Measurements from ENCODE around the gene GBA3. TPM values are rescaled to one million over a fixed set of nuclear protein-coding genes. Genes with fewer than 3 reads are reported as not detected.

GBA3 gene
- total RNA-seq, 4 donors from 2014 or later: 0.47 to 0.56 TPM; not detected in 2

DNA sequence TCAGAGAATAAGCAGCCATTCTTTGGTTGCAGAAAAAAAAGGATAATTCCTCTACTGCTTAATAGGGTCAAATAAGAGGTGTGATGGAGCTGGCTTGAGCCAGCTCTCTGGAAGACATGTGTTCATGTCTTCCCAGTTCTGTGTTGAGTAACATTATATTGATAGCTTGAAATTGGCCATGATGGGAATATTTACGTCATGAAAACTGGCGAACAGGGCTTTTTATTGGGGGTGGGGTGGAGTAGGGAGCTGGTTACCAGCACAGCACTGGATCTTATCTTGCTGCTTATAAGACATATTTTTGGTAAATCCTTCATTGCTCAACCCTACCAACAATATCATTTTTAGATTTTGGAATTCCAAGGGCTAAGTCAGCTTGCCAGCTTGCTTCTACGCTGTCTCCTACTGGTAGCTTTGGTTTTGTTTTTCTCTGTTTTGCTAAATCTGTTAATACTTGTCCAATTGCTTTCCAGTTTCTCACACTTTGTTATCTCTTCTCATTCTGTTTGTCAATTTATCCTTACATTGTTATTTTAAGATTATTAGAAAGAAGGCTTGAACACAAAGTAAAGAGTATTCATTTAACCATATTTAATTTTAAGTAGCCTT lies 25.3 kb upstream of the GBA3 start:
- DNase-seq (ENCODE audit: low spot score): no peak
- peak; percentile 86 for ATAC-seq (ENCODE audit: low FRiP score)
- TF ChIP-seq, protein P1, sequence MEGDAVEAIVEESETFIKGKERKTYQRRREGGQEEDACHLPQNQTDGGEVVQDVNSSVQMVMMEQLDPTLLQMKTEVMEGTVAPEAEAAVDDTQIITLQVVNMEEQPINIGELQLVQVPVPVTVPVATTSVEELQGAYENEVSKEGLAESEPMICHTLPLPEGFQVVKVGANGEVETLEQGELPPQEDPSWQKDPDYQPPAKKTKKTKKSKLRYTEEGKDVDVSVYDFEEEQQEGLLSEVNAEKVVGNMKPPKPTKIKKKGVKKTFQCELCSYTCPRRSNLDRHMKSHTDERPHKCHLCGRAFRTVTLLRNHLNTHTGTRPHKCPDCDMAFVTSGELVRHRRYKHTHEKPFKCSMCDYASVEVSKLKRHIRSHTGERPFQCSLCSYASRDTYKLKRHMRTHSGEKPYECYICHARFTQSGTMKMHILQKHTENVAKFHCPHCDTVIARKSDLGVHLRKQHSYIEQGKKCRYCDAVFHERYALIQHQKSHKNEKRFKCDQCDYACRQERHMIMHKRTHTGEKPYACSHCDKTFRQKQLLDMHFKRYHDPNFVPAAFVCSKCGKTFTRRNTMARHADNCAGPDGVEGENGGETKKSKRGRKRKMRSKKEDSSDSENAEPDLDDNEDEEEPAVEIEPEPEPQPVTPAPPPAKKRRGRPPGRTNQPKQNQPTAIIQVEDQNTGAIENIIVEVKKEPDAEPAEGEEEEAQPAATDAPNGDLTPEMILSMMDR (IDR thresholded peaks at IDR 0.05): no peak

DNA sequence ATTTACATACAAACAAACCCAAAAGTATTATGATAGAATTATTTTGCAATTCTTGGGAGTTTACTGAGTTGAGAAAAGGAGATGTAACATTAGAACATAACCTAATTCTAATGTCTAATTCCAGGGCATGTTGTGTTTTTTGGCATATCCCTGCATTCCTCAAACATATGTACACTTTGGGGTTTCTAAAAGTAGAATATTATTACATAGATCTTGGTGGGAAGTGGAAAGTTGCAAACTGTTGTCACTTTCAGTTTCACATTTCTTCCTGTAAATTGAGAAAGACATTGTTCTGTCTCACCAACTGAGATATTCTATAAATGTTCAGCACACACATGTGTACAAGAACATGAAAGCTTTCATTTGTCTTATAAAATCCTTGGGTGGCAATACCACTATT lies 24.4 kb upstream of the GBA3 start:
- ATAC-seq (ENCODE audit: low FRiP score): peak; percentile 56
- TF ChIP-seq, protein P1 (IDR thresholded peaks at IDR 0.05): no peak
- DNase-seq (ENCODE audit: low spot score): no peak

DNA sequence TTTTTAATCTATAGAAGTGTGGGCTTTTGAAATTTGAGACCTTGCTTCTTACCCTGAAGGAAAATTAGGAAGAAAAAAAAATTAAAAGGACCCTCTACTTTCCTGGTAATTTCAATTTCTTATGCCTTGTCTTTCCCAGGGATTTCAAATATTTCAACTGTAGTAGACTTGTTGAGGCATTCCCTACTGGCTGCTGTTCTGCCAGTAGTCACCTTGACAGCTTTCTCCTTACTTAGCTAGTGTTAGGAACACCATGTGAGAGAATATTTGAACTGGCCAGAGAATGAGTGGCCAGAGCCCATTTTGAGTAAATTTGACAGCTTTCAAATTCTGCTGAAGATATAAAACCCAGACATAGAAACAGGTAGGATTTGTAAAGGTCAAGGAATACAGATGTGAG lies 24.0 kb upstream of the GBA3 start:
- no peak for DNase-seq (ENCODE audit: low spot score)
- no peak for ATAC-seq (ENCODE audit: low FRiP score)
- TF ChIP-seq, protein P1 (IDR thresholded peaks at IDR 0.05): no peak

DNA sequence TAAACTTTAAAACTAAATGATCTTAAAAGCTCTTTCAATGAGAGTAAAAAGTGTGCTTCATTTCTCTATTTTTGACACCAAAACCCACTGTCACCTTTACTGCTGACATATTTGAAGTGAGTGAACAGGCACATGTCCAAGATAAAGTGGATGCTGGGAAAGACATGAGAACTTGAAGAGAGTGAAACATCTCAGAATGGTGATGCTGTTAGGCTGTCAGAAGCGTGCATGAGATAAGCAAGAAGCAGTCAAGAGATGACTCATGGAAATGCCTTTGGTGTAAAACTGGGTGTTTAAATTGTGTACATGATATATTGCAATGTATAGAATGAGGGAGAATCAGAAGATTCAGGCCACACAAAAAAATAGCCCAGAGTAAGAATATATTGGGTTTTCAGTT lies 21.8 kb upstream of the GBA3 start:
- ATAC-seq (ENCODE audit: low FRiP score) (peak; percentile 40), DNase-seq (ENCODE audit: low spot score) (no peak)
- TF ChIP-seq, protein P1 (IDR thresholded peaks at IDR 0.05): no peak

DNA sequence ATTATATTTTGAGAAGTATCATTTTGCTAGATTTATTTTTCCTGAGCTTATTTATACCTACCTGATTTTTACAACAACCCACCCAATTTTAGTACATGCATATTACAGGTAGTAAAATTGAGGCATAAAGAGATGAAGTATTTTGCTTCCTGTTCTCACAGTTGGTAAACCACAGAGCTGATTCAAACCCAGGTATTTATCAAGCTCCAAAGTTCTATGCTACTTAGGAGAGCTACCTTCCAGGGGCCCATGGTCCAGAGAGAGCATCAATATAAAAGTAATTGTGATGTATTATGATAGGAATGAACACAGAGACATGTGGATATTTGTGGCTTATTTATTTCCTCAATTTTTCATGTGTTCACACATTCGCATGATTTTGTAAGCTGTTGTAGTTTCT lies 20.2 kb upstream of the GBA3 start:
- DNase-seq (ENCODE audit: low spot score) (no peak), ATAC-seq (ENCODE audit: low FRiP score) (no peak)
- TF ChIP-seq, protein P1 (IDR thresholded peaks at IDR 0.05): no peak

DNA sequence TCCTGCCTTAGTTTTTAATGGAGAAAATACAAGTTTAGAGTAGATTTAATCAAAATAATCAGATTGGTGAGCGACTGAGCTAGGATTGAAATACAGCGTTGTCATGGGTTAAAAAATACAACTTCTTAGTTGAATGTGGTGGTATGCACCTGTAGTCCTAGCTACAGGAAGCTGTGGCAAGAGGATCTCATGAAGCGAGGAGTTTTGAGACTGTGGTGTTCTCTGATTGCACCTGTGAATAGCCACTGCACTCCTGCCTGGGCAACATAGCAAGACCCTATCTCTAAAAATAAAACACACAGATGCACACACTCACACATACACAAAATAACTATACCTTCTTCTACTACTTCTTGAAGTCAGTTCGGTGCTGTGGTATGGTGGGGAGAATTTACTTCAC lies 19.8 kb upstream of the GBA3 start:
- ATAC-seq (ENCODE audit: low FRiP score) (no peak), DNase-seq (ENCODE audit: low spot score) (no peak)
- TF ChIP-seq, protein P1 (IDR thresholded peaks at IDR 0.05): no peak

DNA sequence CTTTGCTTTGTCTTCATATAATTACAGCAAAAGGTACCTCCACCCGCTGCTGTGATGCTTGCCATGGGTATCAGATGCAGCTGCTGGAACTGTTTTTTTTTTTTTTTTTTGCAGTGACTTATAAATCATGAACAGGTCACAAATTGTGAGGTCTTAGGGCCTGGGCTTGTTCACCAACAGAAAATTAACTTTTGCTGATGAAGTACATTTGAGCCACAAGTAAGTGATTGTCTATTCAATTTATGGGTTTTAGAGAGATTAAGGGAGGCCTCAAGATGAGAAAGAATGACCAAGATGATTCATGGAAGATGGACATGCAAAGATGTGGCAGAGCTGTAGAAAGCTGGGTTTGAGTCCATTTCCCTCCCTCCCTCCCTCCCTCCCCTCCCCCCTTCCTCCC lies 18.0 kb upstream of the GBA3 start:
- DNase-seq (ENCODE audit: low spot score) (no peak), ATAC-seq (ENCODE audit: low FRiP score) (no peak)
- TF ChIP-seq, protein P1 (IDR thresholded peaks at IDR 0.05): no peak

Data from omental fat pad (tissue), 4 donors.